ENCODE data around the gene ALDH1L1. TPM values are rescaled to one million over a fixed set of nuclear protein-coding genes. Genes with fewer than 3 reads are reported as not detected.
"Not testable (repeated sequence)": the region's sequence is repeated elsewhere in the genome, so short reads cannot be mapped to it uniquely, and the experiment has no call there.

ALDH1L1 gene
- total and polyA plus RNA-seq, 8 donors, result 1.4 to 17.4 (median 5.2) TPM

- H3K4me1 ChIP-seq, result no peaks in the 10 kb centered on the region
- no peaks in the 10 kb centered on the region for H3K27me3 ChIP-seq
- no peak for TF ChIP-seq EP300 (IDR thresholded peaks at IDR 0.05)
- TF ChIP-seq CTCF (IDR thresholded peaks at IDR 0.05), result no peak
- no peak for TF ChIP-seq POLR2A (IDR thresholded peaks at IDR 0.05)
- TF ChIP-seq POLR2AphosphoS5 (IDR thresholded peaks at IDR 0.05), result no peak
- peaks cover 0 to 8% (median 0%) of the 10 kb centered on the region in 4 donors for H3K9me3 ChIP-seq
- no peak for DNase-seq
- intact Hi-C loops (cut with DNase I; ENCODE audit: low total_unique reads), result no loop called here
- no peak overlapping the region for H3K4me3 ChIP-seq
- no peak overlapping the region for H3K27ac ChIP-seq
- H3K36me3 ChIP-seq, result peaks cover 6 to 36% (median 17%) of the 10 kb centered on the region in 4 donors
- WGBS, 5 donors, result 91 to 95% (median 93%) methylated on average over 10 of the region's 10 CpGs
These were observed 110.2 kb downstream of the ALDH1L1 start for GRCh38 chr3:126070146-126070545.

- intact Hi-C loops (cut with DNase I; ENCODE audit: low total_unique reads), result no loop called here
- Histone ChIP-seq H3K4me1 (no peaks in the 10 kb centered on the region), H3K27ac (no peak overlapping the region), H3K36me3 (peaks cover 6 to 40% (median 17%) of the 10 kb centered on the region in 4 donors), H3K9me3 (no peaks in the 10 kb centered on the region), H3K27me3 (no peaks in the 10 kb centered on the region), H3K4me3 (no peak overlapping the region)
- no peak for DNase-seq
- 96 to 99% (median 96%) methylated on average over 5 to 8 of the region's 8 CpGs for WGBS, 5 donors
- TF ChIP-seq POLR2A (IDR thresholded peaks at IDR 0.05) (no peak), CTCF (IDR thresholded peaks at IDR 0.05) (no peak), POLR2AphosphoS5 (IDR thresholded peaks at IDR 0.05) (no peak), EP300 (IDR thresholded peaks at IDR 0.05) (no peak)
These were observed 112.4 kb downstream of the ALDH1L1 start for GRCh38 chr3:126067959-126068358.

GRCh38 chr3:126066676-126067075, 113.7 kb downstream of the ALDH1L1 start:
- H3K27me3 ChIP-seq; DNase-seq; H3K4me1 ChIP-seq; H3K27ac ChIP-seq; H3K4me3 ChIP-seq; intact Hi-C loops (cut with DNase I; ENCODE audit: low total_unique reads); H3K9me3 ChIP-seq: not testable (repeated sequence)
- peaks cover 6 to 36% (median 17%) of the 10 kb centered on the region in 4 donors for H3K36me3 ChIP-seq
- 86 to 90% (median 87%) methylated on average over 6 of the region's 6 CpGs for WGBS, 5 donors

DNA sequence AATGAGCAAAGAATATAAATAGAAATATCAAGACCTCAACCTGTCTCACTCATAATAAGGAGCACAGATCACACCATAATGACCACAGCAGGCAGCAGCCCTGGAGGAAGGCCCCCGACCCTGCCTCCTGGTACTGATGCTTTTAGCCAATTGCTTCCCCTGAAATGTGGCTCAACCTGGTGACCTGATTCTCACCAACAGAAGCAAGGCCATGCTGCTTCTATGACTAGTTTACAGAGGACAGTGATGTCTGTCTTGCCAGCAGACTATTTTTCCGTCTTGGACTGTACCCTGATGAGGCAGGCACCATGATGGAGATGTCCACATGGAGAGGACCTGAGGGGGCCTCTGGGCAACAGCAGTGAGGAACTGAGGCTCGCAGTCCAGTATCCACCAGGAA, 114.5 kb downstream of the ALDH1L1 start:
- no peaks in the 10 kb centered on the region for H3K27me3 ChIP-seq
- no peak overlapping the region for H3K27ac ChIP-seq
- no peaks in the 10 kb centered on the region for H3K4me1 ChIP-seq
- no peaks in the 10 kb centered on the region for H3K9me3 ChIP-seq
- DNase-seq, result no peak
- no peak for TF ChIP-seq CTCF (IDR thresholded peaks at IDR 0.05)
- no peak for TF ChIP-seq POLR2AphosphoS5 (IDR thresholded peaks at IDR 0.05)
- no peak for TF ChIP-seq EP300 (IDR thresholded peaks at IDR 0.05)
- no peak for TF ChIP-seq POLR2A (IDR thresholded peaks at IDR 0.05)
- H3K36me3 ChIP-seq, result peaks cover 6 to 36% (median 17%) of the 10 kb centered on the region in 4 donors
- intact Hi-C loops (cut with DNase I; ENCODE audit: low total_unique reads), result no loop called here
- no peak overlapping the region for H3K4me3 ChIP-seq
- WGBS, 5 donors, result 94 to 97% (median 95%) methylated on average over 3 of the region's 3 CpGs

DNA sequence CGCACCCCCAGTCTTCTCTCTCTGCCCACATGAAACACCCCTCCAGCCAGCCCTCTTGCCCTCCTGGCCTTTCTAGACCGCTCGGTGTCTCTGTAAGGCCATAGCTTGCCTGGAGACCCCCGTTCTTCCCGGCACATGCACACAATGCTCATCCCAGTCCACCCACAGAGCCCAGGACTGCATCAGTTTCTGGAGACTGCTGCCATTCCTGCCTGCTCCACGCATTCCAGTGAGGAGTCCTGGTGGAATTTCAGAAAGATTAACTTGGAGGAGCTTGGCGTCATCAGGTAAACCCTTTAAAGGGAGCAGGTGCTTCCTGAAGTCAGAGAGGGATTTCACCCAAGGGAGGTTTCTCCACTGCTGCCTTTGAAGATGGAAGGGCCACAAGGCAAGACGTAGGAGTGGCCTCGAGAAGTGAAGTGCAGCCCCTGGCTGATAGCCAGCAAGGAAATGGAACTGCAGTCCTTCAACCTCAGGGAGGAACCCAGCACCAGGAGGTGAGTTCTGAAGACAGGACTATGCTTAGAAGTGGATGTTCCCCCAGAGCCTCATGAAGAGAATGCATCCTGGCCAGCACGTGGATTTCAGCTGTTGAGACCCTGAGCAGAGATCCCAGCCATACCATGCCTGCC, 115.6 kb downstream of the ALDH1L1 start:
- no peak for TF ChIP-seq EP300 (IDR thresholded peaks at IDR 0.05)
- TF ChIP-seq POLR2A (IDR thresholded peaks at IDR 0.05), result no peak
- TF ChIP-seq POLR2AphosphoS5 (IDR thresholded peaks at IDR 0.05), result no peak
- no peak for TF ChIP-seq CTCF (IDR thresholded peaks at IDR 0.05)
- Histone ChIP-seq H3K4me3 (no peak overlapping the region), H3K9me3 (no peaks in the 10 kb centered on the region), H3K27me3 (no peaks in the 10 kb centered on the region), H3K36me3 (peaks cover 6 to 38% (median 18%) of the 10 kb centered on the region in 4 donors), H3K4me1 (no peaks in the 10 kb centered on the region), H3K27ac (no peak overlapping the region)
- WGBS, 5 donors, result 59 to 79% (median 69%) methylated on average over 9 to 10 of the region's 10 CpGs
- DNase-seq, result peak; percentile 44 to 77
- intact Hi-C loops (cut with DNase I; ENCODE audit: low total_unique reads), result no loop called here

Data from stomach (tissue), 9 donors.